Neural progenitor cell (in vitro differentiated cells): ENCODE results near the gene FASTKD3. TPM values are rescaled to one million over a fixed set of nuclear protein-coding genes. Genes with fewer than 3 reads are reported as not detected.

Experiments
- DNase-seq: peaks from one replicate; pipeline ENCODE4 v3.0.0-alpha.2; 2016; ENCODE audit warnings: low spot score
- H2AFZ ChIP-seq: fragments of 200-600 bp; sonication (generic); replicated peaks from 2 replicates; pipeline ENCODE4 v1.6.1; 2016; ENCODE audit warnings: antibody characterized with exemption
- H3F3A ChIP-seq: fragments of 200-600 bp; sonication (generic); 2 replicates; pipeline ENCODE4 v1.6.1; 2016; ENCODE audit warnings: antibody characterized with exemption, low read depth
- H3K27ac ChIP-seq: fragments of 200-600 bp; sonication (generic); 2 replicates; pipeline ENCODE4 v1.5.1; 2016; ENCODE audit warnings: mild to moderate bottlenecking
- H3K27me3 ChIP-seq: fragments of 200-600 bp; sonication (generic); 2 replicates; pipeline ENCODE4 v1.6.1; 2016; ENCODE audit warnings: mild to moderate bottlenecking, moderate library complexity
- H3K36me3 ChIP-seq: fragments of 200-600 bp; sonication (generic); 2 replicates; pipeline ENCODE4 v1.5.1; 2016
- H3K4me1 ChIP-seq: fragments of 200-600 bp; sonication (generic); 2 replicates; pipeline ENCODE4 v1.6.1; 2016; ENCODE audit warnings: mixed run types
- H3K4me2 ChIP-seq: fragments of 200-600 bp; sonication (generic); 2 replicates; pipeline ENCODE4 v1.6.1; 2016
- H3K4me3 ChIP-seq: fragments of 200-600 bp; sonication (generic); 2 replicates; pipeline ENCODE4 v1.5.1; 2016
- H3K79me2 ChIP-seq: fragments of 200-600 bp; sonication (generic); 2 replicates; pipeline ENCODE4 v1.6.1; 2016; ENCODE audit warnings: low read depth
- H3K9ac ChIP-seq: fragments of 200-600 bp; sonication (generic); 2 replicates; pipeline ENCODE4 v1.6.1; 2016
- H3K9me3 ChIP-seq: fragments of 200-600 bp; sonication (generic); 2 replicates; pipeline ENCODE4 v1.5.1; 2016; ENCODE audit warnings: low read depth
- H4K20me1 ChIP-seq: fragments of 200-600 bp; sonication (generic); 2 replicates; pipeline ENCODE4 v1.6.1; 2016; ENCODE audit warnings: low read depth
- H3K27ac Mint-ChIP-seq: 3 replicates; pipeline ENCODE4 v1.8.0; 2021; ENCODE audit warnings: mixed read lengths
- H3K27me3 Mint-ChIP-seq: 2 replicates; pipeline ENCODE4 v1.8.0; 2022; ENCODE audit warnings: low read depth, mild to moderate bottlenecking, inconsistent platforms, moderate library complexity, mixed read lengths; ENCODE audit not compliant: insufficient read depth
- H3K36me3 Mint-ChIP-seq: 3 replicates; pipeline ENCODE4 v1.8.0; 2021; ENCODE audit warnings: mixed read lengths
- H3K4me1 Mint-ChIP-seq: 3 replicates; pipeline ENCODE4 v1.8.0; 2021; ENCODE audit warnings: mixed read lengths
- H3K4me3 Mint-ChIP-seq: 3 replicates; pipeline ENCODE4 v1.8.0; 2021; ENCODE audit warnings: mild to moderate bottlenecking, moderate library complexity, mixed read lengths
- H3K9me3 Mint-ChIP-seq: 3 replicates; pipeline ENCODE4 v1.8.0; 2020; ENCODE audit warnings: mixed read lengths
- CTCF ChIP-seq: fragments of 200-600 bp; sonication (generic); IDR thresholded peaks from 2 replicates; pipeline ENCODE4 v1.5.1; 2017; ENCODE audit warnings: antibody characterized with exemption, mild to moderate bottlenecking
- EZH2 ChIP-seq: fragments of 200-600 bp; sonication (generic); IDR thresholded peaks from 2 replicates; pipeline ENCODE4 v1.6.1; 2017; ENCODE audit warnings: antibody characterized with exemption, mild to moderate bottlenecking, moderate library complexity
- EZH2phosphoT487 ChIP-seq: fragments of 200-600 bp; sonication (generic); IDR thresholded peaks from 2 replicates; pipeline ENCODE4 v1.6.1; 2017; ENCODE audit warnings: antibody characterized with exemption
- total RNA-seq: library from RNA; depleted of rRNA; stranded (reverse); fragments of >200 nt; gene quantifications from 2 replicates; pipeline ENCODE4 v1.2.3, GENCODE V29; 2015; ENCODE audit warnings: low replicate concordance

The FASTKD3 gene
- total RNA-seq, 1 donor from 2014 or later, result 32.2 TPM

- peaks cover 12% of the 10 kb centered on the region for H3K4me1 Mint-ChIP-seq
- peaks cover 80% of the 10 kb centered on the region for H3K79me2 ChIP-seq
- peaks cover 9% of the 10 kb centered on the region for H3K4me1 ChIP-seq
- no peaks in the 10 kb centered on the region for H3K9me3 Mint-ChIP-seq
- H3K4me3 ChIP-seq, result no peak overlapping the region
- no peak for DNase-seq
- no peak for TF ChIP-seq EZH2
- no peaks in the 10 kb centered on the region for H3K9me3 ChIP-seq
- no peak overlapping the region for H3K27ac Mint-ChIP-seq
- no peak overlapping the region for H3K9ac ChIP-seq
- H3K4me3 Mint-ChIP-seq, result no peak overlapping the region
- H3K4me2 ChIP-seq, result no peak overlapping the region
- H3K27me3 ChIP-seq, result no peaks in the 10 kb centered on the region
- peaks cover 2% of the 10 kb centered on the region for H3K27me3 Mint-ChIP-seq
- H3K27ac ChIP-seq, result no peak overlapping the region
- no peaks in the 10 kb centered on the region for H3F3A ChIP-seq
- H3K36me3 Mint-ChIP-seq, result peaks cover 13% of the 10 kb centered on the region
- peaks cover 17% of the 10 kb centered on the region for H3K36me3 ChIP-seq
- peaks cover 25% of the 10 kb centered on the region for H4K20me1 ChIP-seq
- no peak overlapping the region for H2AFZ ChIP-seq
Measured at GRCh38 chr5:7873216-7873615, 4.4 kb upstream of the FASTKD3 start.

GRCh38 chr5:7872517-7873130 lies 3.8 kb upstream of the FASTKD3 start:
- H3F3A ChIP-seq, result no peaks in the 10 kb centered on the region
- Mint-ChIP-seq H3K27ac (no peak overlapping the region), H3K9me3 (no peaks in the 10 kb centered on the region), H3K4me3 (no peak overlapping the region), H3K36me3 (peaks cover 13% of the 10 kb centered on the region), H3K4me1 (peaks cover 12% of the 10 kb centered on the region), H3K27me3 (peaks cover 2% of the 10 kb centered on the region)
- DNase-seq, result no peak
- no peak overlapping the region for H3K27ac ChIP-seq
- peaks cover 25% of the 10 kb centered on the region for H4K20me1 ChIP-seq
- H3K36me3 ChIP-seq, result peaks cover 15% of the 10 kb centered on the region
- TF ChIP-seq EZH2phosphoT487 (no peak), CTCF (no peak), EZH2 (no peak)
- H3K27me3 ChIP-seq, result no peaks in the 10 kb centered on the region
- peaks cover 86% of the 10 kb centered on the region for H3K79me2 ChIP-seq
- H3K4me1 ChIP-seq, result peaks cover 12% of the 10 kb centered on the region
- H3K4me3 ChIP-seq, result no peak overlapping the region
- H3K9ac ChIP-seq, result no peak overlapping the region
- H3K4me2 ChIP-seq, result no peak overlapping the region
- no peak overlapping the region for H2AFZ ChIP-seq
- H3K9me3 ChIP-seq, result no peaks in the 10 kb centered on the region

- peaks cover 12% of the 10 kb centered on the region for H3K4me1 ChIP-seq
- Mint-ChIP-seq H3K4me3 (no peak overlapping the region), H3K4me1 (peaks cover 19% of the 10 kb centered on the region), H3K27me3 (peaks cover 2% of the 10 kb centered on the region), H3K27ac (no peak overlapping the region), H3K36me3 (peaks cover 12% of the 10 kb centered on the region), H3K9me3 (no peaks in the 10 kb centered on the region)
- DNase-seq, result no peak
- H2AFZ ChIP-seq, result no peak overlapping the region
- H3K4me2 ChIP-seq, result no peak overlapping the region
- TF ChIP-seq EZH2 (no peak), CTCF (no peak), EZH2phosphoT487 (no peak)
- no peaks in the 10 kb centered on the region for H3F3A ChIP-seq
- H3K4me3 ChIP-seq, result no peak overlapping the region
- peaks cover 25% of the 10 kb centered on the region for H4K20me1 ChIP-seq
- no peak overlapping the region for H3K27ac ChIP-seq
- H3K27me3 ChIP-seq, result no peaks in the 10 kb centered on the region
- no peaks in the 10 kb centered on the region for H3K9me3 ChIP-seq
- no peak overlapping the region for H3K9ac ChIP-seq
- peaks cover 14% of the 10 kb centered on the region for H3K36me3 ChIP-seq
- H3K79me2 ChIP-seq, result peaks cover 95% of the 10 kb centered on the region
Measured at GRCh38 chr5:7871653-7872052, 2.8 kb upstream of the FASTKD3 start.

- H3K27ac ChIP-seq, result no peak overlapping the region
- no peaks in the 10 kb centered on the region for H3K27me3 ChIP-seq
- no peaks in the 10 kb centered on the region for H3F3A ChIP-seq
- no peaks in the 10 kb centered on the region for H3K9me3 ChIP-seq
- Mint-ChIP-seq H3K4me3 (peak overlapping the region; percentile 89), H3K27ac (no peak overlapping the region), H3K36me3 (peaks cover 2% of the 10 kb centered on the region), H3K4me1 (peaks cover 19% of the 10 kb centered on the region), H3K9me3 (no peaks in the 10 kb centered on the region), H3K27me3 (peaks cover 2% of the 10 kb centered on the region)
- H3K4me2 ChIP-seq, result peak overlapping the region; percentile 95
- DNase-seq, result peak; percentile 11
- H3K36me3 ChIP-seq, result peaks cover 4% of the 10 kb centered on the region
- peaks cover 78% of the 10 kb centered on the region for H3K79me2 ChIP-seq
- H3K4me3 ChIP-seq, result peak overlapping the region; percentile 94
- H2AFZ ChIP-seq, result peak overlapping the region; percentile 95
- H3K9ac ChIP-seq, result peak overlapping the region; percentile 73
- TF ChIP-seq EZH2, result no peak
- no peak for TF ChIP-seq CTCF
- no peak for TF ChIP-seq EZH2phosphoT487
- peaks cover 12% of the 10 kb centered on the region for H3K4me1 ChIP-seq
- peaks cover 25% of the 10 kb centered on the region for H4K20me1 ChIP-seq
Measured at GRCh38 chr5:7869474-7870136, 774 bp upstream of the FASTKD3 start.
